SU-DHL-6 (cell line): ENCODE data around the gene CFAP100.

Experiments used
- H2AFZ ChIP-seq: fragments of 200-600 bp; sonication (generic); 2 replicates; pipeline ENCODE4 v1.6.1; 2014; ENCODE audit warnings: low read depth, mild to moderate bottlenecking, moderate library complexity, mixed read lengths, antibody characterized with exemption, low read length; ENCODE audit not compliant: severe bottlenecking
- H3F3A ChIP-seq: fragments of 200-600 bp; shearing (Covaris generic); 2 replicates; pipeline ENCODE4 v1.6.0; 2016; ENCODE audit warnings: antibody characterized with exemption, mild to moderate bottlenecking; ENCODE audit not compliant: insufficient read depth
- H3K27ac ChIP-seq: fragments of 200-600 bp; sonication (generic); 2 replicates; pipeline ENCODE4 v1.5.1; 2016; ENCODE audit warnings: low read depth, mild to moderate bottlenecking, low read length, moderate library complexity, mixed read lengths
- H3K27me3 ChIP-seq: fragments of 200-600 bp; sonication (generic), shearing (Covaris generic); 2 replicates; pipeline ENCODE4 v1.6.0; 2014; ENCODE audit warnings: mild to moderate bottlenecking, low read length
- H3K36me3 ChIP-seq: fragments of 200-600 bp; sonication (generic); 2 replicates; pipeline ENCODE4 v1.6.1; 2014; ENCODE audit warnings: mild to moderate bottlenecking, low read length, mixed read lengths
- H3K4me2 ChIP-seq: fragments of 300-600, 200-600 bp; shearing (Covaris generic), sonication (generic); 2 replicates; pipeline ENCODE4 v1.6.0; 2014; ENCODE audit warnings: low read length, low read depth, mild to moderate bottlenecking; ENCODE audit not compliant: poor library complexity, severe bottlenecking
- H3K4me3 ChIP-seq: fragments of 200-600 bp; sonication (generic); 2 replicates; pipeline ENCODE4 v1.5.1; 2014; ENCODE audit warnings: antibody characterized with exemption, low read length, mild to moderate bottlenecking, mixed read lengths; ENCODE audit not compliant: insufficient read depth, poor library complexity, severe bottlenecking
- H3K79me2 ChIP-seq: fragments of 200-600 bp; sonication (generic); 2 replicates; pipeline ENCODE4 v1.6.1; 2014; ENCODE audit warnings: mild to moderate bottlenecking, low read length, moderate library complexity; ENCODE audit not compliant: insufficient read depth
- H3K9ac ChIP-seq: fragments of 200-600 bp; sonication (generic); 2 replicates; pipeline ENCODE4 v1.7.0; 2014; ENCODE audit warnings: mild to moderate bottlenecking, low read length
- H3K9me2 ChIP-seq: fragments of 200-600 bp; sonication (generic); replicated peaks from 2 replicates; pipeline ENCODE4 v1.6.1; 2014; ENCODE audit warnings: low read length; ENCODE audit not compliant: insufficient read depth
- H3K9me3 ChIP-seq: fragments of 200-600 bp; sonication (generic); 2 replicates; pipeline ENCODE4 v1.6.1; 2014; ENCODE audit warnings: low read length, mixed read lengths; ENCODE audit not compliant: insufficient read depth
- H4K20me1 ChIP-seq: fragments of 200-600 bp; sonication (generic); 2 replicates; pipeline ENCODE4 v1.6.1; 2014; ENCODE audit warnings: low read depth, mild to moderate bottlenecking, antibody characterized with exemption, low read length, moderate library complexity, mixed read lengths
- EZH2phosphoT487 ChIP-seq: fragments of 200-600 bp; sonication (generic), shearing (Covaris generic); conservative IDR thresholded peaks from 2 replicates; pipeline ENCODE4 v1.6.1; 2018; ENCODE audit warnings: mild to moderate bottlenecking, antibody characterized with exemption, low read length, moderate library complexity, mixed read lengths
- TF ChIP-seq, protein P1 (sequence below): fragments of 200-600 bp; sonication (generic); IDR thresholded peaks from one replicate; pipeline ENCODE4 v1.5.1; 2017; ENCODE audit warnings: antibody characterized with exemption, mild to moderate bottlenecking, low read length, moderate library complexity; ENCODE audit not compliant: insufficient read depth, poor library complexity, severe bottlenecking

The CFAP100 gene

DNA sequence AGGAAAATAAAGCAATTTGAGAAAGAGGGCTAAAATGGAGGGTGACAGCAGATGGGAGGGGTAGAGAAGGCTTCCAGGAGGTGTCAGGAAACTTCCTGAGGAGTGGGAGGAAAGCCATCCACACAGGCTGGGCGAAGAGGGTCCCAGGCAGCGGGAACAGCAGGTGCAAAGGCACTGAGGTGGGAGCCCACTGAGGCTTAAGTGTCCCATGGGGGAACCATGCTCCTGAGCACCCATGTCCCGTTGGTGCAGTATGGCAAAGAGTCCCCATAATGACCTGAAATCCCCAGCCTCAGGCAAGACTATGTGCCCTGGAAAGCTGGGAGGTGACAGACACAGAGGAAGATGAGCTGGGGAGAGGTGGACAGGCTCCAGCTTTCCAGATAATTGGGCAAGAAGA lies 30.0 kb downstream of the CFAP100 start:
- H3K27ac ChIP-seq: no peak overlapping the region
- no peaks in the 10 kb centered on the region for H3K9me3 ChIP-seq
- no peaks in the 10 kb centered on the region for H4K20me1 ChIP-seq
- TF ChIP-seq, protein P1, sequence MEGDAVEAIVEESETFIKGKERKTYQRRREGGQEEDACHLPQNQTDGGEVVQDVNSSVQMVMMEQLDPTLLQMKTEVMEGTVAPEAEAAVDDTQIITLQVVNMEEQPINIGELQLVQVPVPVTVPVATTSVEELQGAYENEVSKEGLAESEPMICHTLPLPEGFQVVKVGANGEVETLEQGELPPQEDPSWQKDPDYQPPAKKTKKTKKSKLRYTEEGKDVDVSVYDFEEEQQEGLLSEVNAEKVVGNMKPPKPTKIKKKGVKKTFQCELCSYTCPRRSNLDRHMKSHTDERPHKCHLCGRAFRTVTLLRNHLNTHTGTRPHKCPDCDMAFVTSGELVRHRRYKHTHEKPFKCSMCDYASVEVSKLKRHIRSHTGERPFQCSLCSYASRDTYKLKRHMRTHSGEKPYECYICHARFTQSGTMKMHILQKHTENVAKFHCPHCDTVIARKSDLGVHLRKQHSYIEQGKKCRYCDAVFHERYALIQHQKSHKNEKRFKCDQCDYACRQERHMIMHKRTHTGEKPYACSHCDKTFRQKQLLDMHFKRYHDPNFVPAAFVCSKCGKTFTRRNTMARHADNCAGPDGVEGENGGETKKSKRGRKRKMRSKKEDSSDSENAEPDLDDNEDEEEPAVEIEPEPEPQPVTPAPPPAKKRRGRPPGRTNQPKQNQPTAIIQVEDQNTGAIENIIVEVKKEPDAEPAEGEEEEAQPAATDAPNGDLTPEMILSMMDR: no peak
- TF ChIP-seq EZH2phosphoT487: no peak
- H3K36me3 ChIP-seq: no peaks in the 10 kb centered on the region
- no peak overlapping the region for H3K4me3 ChIP-seq
- no peaks in the 10 kb centered on the region for H3K27me3 ChIP-seq
- H3K9me2 ChIP-seq: no peaks in the 10 kb centered on the region
- H3F3A ChIP-seq: no peaks in the 10 kb centered on the region
- H3K4me2 ChIP-seq: no peak overlapping the region
- no peak overlapping the region for H2AFZ ChIP-seq
- H3K9ac ChIP-seq: no peak overlapping the region
- no peaks in the 10 kb centered on the region for H3K79me2 ChIP-seq

DNA sequence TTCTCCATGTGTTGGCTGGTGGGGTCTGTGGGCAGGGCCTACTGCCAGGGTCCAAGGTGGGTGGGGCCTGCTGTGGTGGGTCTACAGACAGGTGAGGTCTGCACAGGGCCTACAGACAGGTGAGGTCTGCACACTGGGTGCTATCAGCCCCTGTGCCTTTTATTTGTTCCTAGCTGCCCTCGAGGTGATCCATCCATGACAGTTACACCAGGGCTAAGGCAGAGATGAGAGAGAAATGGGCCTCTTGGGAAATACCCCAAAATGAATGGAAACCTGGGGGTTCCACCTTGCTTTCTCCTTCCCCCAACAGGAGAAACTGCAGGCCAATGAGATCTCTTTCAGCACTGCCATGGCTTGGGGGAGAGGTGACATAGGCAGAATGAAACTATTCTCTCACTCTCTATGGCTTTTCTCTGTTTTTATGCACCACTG lies 36.4 kb downstream of the CFAP100 start:
- Histone ChIP-seq H3K9ac (no peak overlapping the region), H2AFZ (no peak overlapping the region), H3K4me3 (no peak overlapping the region), H3K27me3 (no peaks in the 10 kb centered on the region), H3K36me3 (no peaks in the 10 kb centered on the region), H3K4me2 (no peak overlapping the region), H3F3A (no peaks in the 10 kb centered on the region), H3K9me3 (no peaks in the 10 kb centered on the region), H3K79me2 (no peaks in the 10 kb centered on the region), H3K27ac (no peak overlapping the region), H3K9me2 (no peaks in the 10 kb centered on the region), H4K20me1 (no peaks in the 10 kb centered on the region)
- no peak for TF ChIP-seq EZH2phosphoT487
- TF ChIP-seq, protein P1: no peak

DNA sequence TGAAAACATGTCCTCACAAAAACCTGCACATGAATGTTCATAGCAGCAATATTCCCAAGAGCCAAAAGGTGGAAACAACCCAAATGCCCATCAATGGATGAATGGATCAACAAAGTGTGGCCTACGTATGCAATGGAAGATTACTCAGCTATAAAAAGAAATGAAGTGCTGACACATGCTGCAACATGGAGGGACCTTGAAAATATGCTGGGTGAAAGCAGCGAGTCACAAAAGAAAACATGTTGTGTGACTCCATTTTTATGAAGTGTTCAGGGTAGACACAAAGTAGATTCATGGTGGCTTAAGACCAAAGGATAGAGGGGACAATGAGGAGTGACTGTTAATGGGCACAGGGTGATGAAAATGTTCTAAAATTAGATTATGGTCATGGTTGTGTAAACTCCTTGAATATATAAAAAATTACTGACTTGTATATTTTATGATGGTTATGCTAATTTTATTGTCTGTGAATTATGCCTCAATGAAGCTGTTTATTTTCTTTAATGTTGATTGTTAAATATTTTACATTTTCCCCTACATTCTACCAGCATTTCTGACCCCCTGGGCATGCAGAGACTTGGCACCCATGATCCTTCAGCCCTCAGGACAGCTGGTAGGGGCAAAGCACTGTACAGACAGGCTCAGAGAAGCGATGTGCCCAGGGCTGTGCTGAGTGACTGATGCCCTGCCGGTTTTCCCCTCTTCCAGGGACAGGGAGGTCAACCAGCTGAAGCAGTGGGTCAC lies 37.8 kb downstream of the CFAP100 start:
- H3K27me3 ChIP-seq: no peaks in the 10 kb centered on the region
- H3K9me2 ChIP-seq: no peaks in the 10 kb centered on the region
- no peak overlapping the region for H3K27ac ChIP-seq
- H3K79me2 ChIP-seq: no peaks in the 10 kb centered on the region
- H3K9ac ChIP-seq: no peak overlapping the region
- H3K9me3 ChIP-seq: no peaks in the 10 kb centered on the region
- H3K4me3 ChIP-seq: no peak overlapping the region
- no peak overlapping the region for H3K4me2 ChIP-seq
- H2AFZ ChIP-seq: no peak overlapping the region
- H3F3A ChIP-seq: no peaks in the 10 kb centered on the region
- no peak for TF ChIP-seq EZH2phosphoT487
- TF ChIP-seq, protein P1: no peak
- H3K36me3 ChIP-seq: no peaks in the 10 kb centered on the region
- no peaks in the 10 kb centered on the region for H4K20me1 ChIP-seq
